NB4 (cell line): ENCODE data around the gene CGB1.

Experiments
- MYC ChIP-seq: IDR thresholded peaks from 2 replicates; pipeline ENCODE4 v1.6.1; 2011; ENCODE audit warnings: low read depth, low read length
- TF ChIP-seq, protein P1 (sequence below): IDR thresholded peaks from one replicate; pipeline ENCODE4 v1.5.1; 2012; ENCODE audit warnings: low read depth, low read length

DNA sequence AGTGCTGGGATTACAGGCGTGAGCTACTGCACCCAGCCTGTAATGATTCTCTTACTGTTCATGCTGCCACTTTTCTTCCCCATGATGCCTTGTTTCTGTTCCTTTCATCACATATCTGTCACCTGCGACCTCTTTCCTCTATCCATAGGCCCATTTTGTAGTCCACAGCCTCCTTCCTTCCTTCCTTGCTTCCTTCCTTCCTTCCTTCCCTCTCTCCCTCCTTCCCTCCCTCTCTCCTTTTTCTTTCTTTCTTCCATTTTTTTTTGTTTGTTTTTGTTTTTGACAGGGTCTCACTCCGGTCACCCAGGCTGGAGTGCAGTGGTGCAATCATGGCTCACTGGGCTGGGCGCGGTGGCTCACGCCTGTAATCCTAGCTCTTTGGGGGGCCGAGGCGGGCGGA is 47.8 kb downstream of the CGB1 start:
- TF ChIP-seq, protein P1, sequence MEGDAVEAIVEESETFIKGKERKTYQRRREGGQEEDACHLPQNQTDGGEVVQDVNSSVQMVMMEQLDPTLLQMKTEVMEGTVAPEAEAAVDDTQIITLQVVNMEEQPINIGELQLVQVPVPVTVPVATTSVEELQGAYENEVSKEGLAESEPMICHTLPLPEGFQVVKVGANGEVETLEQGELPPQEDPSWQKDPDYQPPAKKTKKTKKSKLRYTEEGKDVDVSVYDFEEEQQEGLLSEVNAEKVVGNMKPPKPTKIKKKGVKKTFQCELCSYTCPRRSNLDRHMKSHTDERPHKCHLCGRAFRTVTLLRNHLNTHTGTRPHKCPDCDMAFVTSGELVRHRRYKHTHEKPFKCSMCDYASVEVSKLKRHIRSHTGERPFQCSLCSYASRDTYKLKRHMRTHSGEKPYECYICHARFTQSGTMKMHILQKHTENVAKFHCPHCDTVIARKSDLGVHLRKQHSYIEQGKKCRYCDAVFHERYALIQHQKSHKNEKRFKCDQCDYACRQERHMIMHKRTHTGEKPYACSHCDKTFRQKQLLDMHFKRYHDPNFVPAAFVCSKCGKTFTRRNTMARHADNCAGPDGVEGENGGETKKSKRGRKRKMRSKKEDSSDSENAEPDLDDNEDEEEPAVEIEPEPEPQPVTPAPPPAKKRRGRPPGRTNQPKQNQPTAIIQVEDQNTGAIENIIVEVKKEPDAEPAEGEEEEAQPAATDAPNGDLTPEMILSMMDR, result no peak
- TF ChIP-seq MYC, result no peak
